Activated CD4-positive, CD25-positive, alpha-beta regulatory T cell treated with anti-CD3 and anti-CD28 coated beads, Interleukin-2, amount 50 U/mL, for 16 hours (primary cell): ENCODE data around the gene TSPYL1.

ENCODE experiments used
- DNase-seq: peaks from one replicate; pipeline ENCODE4 v3.0.0-alpha.2; 2020; ENCODE audit warnings: low read depth, low spot score

Gene TSPYL1

GRCh38 chr6:116263353-116263752 is 16.4 kb downstream of the TSPYL1 start:
- DNase-seq: no peak

- DNase-seq: no peak
Observed at GRCh38 chr6:116258520-116258919, 21.2 kb downstream of the TSPYL1 start.

GRCh38 chr6:116256694-116257093 is 23.0 kb downstream of the TSPYL1 start:
- no peak for DNase-seq

- no peak for DNase-seq
Observed at GRCh38 chr6:116255246-116255800, 24.4 kb downstream of the TSPYL1 start.

GRCh38 chr6:116254297-116255056 is 25.3 kb downstream of the TSPYL1 start:
- no peak for DNase-seq

GRCh38 chr6:116253505-116254296 is 26.0 kb downstream of the TSPYL1 start, which contains the start of gene TSPYL4:
TSS of gene TSPYL4 (minus strand) at chr6:116254075. CDS start at chr6:116254008, 67 bp downstream.
- DNase-seq: peak; percentile 79

- DNase-seq: no peak
Observed at GRCh38 chr6:116253188-116253504, 26.6 kb downstream of the TSPYL1 start.

- DNase-seq: no peak
Observed at GRCh38 chr6:116251568-116252384, 28.0 kb downstream of the TSPYL1 start.

GRCh38 chr6:116248577-116248976 is 31.2 kb downstream of the TSPYL1 start:
- no peak for DNase-seq

GRCh38 chr6:116247285-116247684 is 32.4 kb downstream of the TSPYL1 start:
- DNase-seq: no peak

GRCh38 chr6:116246089-116246488 is 33.6 kb downstream of the TSPYL1 start:
- no peak for DNase-seq

- DNase-seq: no peak
Observed at GRCh38 chr6:116244284-116244683, 35.4 kb downstream of the TSPYL1 start.

GRCh38 chr6:116239856-116240255 is 39.9 kb downstream of the TSPYL1 start:
- DNase-seq: no peak

- DNase-seq: no peak
Observed at GRCh38 chr6:116239256-116239655, 40.5 kb downstream of the TSPYL1 start.

- DNase-seq: no peak
Observed at GRCh38 chr6:116238083-116238482, 41.6 kb downstream of the TSPYL1 start.

GRCh38 chr6:116234689-116235088 is 45.0 kb downstream of the TSPYL1 start:
- DNase-seq: no peak

- no peak for DNase-seq
Observed at GRCh38 chr6:116229287-116229913, 50.3 kb downstream of the TSPYL1 start.
